ENCODE measurements around the gene ZNF74.

DNA sequence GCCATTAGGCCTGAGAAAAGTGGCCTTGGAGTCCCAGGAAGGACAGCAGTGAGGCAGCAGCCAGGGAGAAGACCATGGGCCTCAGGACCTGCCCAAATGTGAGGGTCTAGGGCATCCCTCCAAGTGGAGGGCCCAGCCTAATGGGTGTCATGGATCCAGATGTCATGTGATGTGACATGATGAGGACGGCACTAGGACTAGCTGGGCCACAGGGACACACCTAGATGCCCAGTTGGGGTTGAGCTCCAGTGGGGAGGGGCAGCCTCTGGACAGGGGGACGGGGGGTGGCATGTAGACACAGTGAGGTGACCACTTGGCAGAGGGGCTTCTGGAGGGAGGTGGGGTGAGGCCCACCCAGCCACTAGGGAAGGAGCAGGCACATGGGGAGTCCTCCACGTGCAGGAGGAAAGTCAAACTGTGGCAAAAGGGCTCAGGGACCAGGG lies 38.3 kb downstream of the ZNF74 start:
- TF ChIP-seq CTCF (IDR thresholded peaks at IDR 0.05; ENCODE audit: low read depth, low read length) (no peak), POLR2A (IDR thresholded peaks at IDR 0.05; ENCODE audit: extremely low read depth, insufficient read length) (no peak)
- TF ChIP-seq, protein P1, sequence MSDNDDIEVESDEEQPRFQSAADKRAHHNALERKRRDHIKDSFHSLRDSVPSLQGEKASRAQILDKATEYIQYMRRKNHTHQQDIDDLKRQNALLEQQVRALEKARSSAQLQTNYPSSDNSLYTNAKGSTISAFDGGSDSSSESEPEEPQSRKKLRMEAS (IDR thresholded peaks at IDR 0.05; ENCODE audit: low read depth, low read length), result no peak
